GM19240 (cell line): ENCODE measurements around the gene NOC2L.
A peak's percentile ranks its signal among the peaks of the same experiment; 100 is the strongest.

ENCODE experiments used
- DNase-seq: peaks from one replicate; pipeline ENCODE4 v3.0.0; 2011; ENCODE audit warnings: low spot score; ENCODE audit not compliant: insufficient read length

NOC2L gene

DNA sequence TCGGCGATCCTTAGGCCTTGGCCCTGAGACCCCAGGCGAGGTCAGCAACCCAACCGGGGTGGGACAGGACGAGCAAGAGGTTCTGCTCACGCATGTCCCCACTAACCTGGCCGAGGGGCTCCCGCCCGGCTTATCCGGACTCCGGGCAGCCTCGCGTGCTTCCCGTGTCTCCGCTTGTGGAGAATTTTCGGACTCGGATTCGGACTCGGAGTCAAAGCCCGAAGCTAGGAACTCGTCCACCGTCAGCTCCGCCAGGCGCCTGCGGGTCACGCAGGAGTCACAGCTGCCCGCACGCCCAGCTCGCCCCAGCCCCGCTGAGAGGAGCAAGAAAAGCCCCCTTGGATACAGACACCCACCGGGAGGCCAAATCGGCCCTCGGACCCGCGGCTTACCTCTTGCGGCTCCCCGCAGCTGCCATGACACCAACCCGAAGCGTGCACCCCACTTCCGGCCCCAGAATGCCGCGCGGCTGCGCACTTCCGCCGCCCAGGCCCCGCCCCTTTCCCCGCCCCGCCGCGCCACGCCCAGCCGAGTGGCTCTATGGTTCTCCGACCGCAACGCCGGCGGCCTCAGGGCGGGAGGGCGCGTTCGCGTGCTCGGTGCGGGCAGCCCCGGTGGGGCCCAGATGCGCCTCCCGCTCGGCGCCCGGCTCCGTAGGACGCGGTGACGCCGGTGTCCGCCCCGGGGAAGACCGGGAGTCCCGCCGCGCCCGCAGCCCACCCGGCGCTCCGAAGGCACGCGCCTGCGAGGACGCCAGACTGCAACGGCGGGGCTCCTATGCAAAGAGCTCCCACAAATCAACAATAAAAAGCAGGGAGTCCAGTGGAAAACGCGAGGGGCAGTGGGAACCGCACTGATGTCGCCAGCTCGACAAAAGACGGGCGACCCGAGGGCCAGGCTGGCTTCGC, at the start of gene NOC2L:
Gene NOC2L (minus strand): TSS at position 434 of the 908 bp plus-strand sequence. CDS start 16 bp downstream, at position 418.
- peak; percentile 95 for DNase-seq

DNA sequence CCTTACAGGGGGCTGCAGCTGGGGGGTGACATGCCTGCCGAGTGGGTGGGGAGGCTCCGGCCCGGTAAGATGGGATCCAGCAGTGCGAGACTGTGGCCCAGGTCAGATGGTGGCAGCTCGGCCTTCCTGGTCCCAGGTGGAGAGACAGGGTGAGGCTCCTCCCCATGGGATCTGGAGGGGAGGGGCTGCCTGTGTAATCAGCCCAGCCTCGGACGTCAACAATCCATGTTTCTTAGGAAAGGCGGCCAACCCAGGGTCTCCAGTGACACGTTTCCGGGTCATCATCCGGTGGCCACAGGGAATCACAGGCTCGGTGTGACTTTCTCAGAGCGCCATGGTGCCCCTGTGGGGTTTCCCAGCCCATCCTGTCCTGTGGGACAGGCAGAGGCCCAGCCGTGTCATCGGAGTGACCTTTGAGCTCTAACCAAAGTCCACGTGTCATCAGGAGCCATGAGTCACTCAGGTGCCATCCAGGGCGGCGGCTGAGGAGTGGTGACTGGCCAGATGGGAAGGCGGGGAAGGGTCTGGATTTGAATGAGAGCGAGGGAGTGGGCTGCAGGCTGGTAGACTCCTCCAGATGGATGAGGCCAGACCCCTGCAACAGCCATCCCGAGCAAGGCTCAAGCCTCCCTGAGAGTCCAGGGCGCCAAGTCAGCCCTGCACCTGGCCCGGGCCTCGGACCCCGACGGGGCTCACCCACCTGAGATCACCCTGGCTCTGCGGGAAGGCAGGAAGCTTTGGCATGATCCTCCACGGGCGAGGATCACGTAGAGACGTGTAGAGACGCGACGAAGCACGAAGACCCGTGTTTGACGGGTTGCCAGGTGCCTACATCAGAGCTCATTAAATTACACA, 47.5 kb upstream of the NOC2L start:
- no peak for DNase-seq

DNA sequence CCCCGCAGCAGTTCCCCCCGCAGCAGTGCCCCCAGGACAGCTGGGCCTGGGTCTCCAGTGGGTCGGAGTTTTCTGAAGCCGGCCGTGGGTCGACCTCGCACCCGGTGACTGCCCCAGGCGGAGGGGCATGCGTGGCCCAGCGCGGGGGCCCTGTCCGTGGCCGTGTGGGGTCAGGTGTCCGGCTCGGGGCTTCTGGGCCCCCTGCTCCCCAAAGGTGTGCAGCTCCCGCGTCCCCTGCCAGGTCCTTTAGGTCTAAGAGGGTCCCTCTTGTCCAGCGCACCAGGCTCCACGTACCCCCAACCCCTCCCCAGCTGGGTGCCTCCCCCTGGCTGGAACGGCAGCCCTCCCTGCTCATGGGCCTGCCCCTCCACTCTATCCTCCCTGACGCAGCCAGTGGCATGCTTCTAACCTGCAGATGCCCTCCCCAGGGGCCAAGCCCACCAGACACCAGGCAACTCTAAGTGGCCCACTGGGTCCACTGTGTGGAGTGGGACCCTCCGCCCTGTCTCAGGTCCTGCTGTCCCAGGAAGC, 46.8 kb upstream of the NOC2L start:
- no peak for DNase-seq

DNA sequence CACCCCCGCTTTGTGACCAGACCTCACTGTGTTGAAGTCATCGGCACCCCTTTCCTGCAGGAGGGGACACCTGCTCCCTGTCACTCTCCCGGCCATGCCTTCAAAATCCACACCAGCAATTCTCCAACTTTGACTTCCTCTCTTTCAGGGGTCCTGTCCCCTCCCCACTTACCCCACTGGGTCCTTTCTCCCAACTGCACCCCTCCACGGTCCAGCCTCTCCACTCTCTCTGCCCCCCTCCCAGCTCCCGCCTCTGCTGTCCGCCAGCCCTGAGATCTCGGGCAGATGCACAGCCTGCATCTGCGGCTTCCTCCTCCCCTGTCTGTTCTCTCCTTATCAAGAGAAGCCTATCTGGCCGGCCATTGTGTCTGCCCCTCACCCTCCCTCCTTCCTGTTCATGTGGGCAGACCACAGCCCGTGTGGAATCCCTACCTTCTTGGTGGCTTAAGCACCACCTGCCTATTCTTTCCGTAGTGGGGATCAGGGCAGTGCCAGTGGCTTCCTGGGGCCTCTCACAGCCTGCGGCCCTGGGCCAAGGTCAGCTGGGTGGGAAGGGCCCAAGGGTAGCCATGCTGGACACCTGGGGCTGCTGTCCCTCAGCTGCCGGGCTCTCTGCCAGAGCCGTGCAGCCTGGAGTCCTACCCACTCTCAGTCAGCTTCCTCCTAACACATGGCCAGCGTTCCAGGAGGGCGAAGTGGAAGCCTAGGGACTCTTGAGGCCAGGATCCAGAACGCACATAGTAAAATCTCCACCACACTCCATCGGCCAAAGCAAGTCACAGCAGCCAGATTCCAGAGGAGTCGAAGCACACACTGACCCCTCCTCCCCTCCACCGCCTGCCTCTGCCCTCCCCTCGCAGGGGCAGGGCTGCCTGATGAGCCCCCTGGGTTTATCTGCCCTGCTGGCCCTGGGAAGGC, 46.0 kb upstream of the NOC2L start:
- DNase-seq, result no peak

DNA sequence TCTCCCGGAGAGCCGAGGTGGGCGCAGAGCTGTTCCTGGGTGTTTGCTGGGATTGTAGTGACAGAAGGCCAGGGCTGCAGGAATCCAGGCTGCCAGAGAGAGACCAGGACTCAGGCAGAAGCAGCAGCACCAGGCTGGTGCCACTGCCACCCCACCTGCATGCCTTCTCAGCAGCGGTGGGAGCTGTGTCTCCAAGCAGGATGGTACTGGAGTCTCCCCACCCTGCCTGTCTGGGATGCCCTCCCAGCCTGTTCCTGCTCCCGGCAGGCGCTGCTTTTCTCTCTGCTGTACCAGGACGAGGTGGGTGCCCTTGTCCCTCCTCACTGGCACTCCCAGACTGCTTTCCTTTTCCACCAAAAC, 45.3 kb upstream of the NOC2L start:
- DNase-seq, result no peak

DNA sequence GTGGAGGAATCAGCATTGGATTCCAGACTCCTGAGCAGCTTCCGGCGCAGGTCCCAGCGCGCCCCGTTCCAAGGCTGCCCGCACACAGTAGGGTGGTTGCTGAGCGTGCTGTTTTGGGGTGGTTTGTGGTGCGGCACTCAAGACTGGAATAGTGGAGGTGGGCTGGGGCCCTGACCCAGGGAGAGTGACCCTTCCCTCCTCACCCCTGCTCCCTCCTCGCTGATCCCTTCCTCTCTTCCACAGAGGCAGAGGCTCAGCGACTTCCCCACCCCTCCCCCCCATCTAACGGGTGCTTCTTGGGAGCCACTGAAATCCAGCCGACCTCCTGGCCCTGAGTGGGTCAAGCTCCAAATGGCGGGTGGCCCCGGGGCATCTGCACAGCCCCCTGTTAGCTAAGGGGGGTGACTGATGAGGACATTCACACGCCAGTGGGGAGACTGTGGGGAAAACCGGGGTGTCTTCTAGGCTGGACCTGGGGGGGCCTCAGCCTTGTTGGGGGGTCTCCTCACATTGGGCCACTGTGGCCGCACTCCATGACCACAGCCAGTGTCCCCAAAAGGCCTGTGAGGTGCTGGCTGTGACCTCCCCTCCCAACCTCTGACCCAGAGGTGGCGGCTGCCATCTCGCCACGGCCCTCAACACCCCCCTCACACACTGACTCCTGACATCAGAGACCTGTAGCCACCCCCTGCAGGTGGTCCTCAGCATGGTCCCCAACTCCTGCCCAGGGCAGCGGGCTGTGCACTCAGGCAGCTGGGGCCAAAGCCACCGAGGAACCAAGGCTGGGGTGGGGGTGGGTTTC, 44.8 kb upstream of the NOC2L start:
- DNase-seq, result no peak

DNA sequence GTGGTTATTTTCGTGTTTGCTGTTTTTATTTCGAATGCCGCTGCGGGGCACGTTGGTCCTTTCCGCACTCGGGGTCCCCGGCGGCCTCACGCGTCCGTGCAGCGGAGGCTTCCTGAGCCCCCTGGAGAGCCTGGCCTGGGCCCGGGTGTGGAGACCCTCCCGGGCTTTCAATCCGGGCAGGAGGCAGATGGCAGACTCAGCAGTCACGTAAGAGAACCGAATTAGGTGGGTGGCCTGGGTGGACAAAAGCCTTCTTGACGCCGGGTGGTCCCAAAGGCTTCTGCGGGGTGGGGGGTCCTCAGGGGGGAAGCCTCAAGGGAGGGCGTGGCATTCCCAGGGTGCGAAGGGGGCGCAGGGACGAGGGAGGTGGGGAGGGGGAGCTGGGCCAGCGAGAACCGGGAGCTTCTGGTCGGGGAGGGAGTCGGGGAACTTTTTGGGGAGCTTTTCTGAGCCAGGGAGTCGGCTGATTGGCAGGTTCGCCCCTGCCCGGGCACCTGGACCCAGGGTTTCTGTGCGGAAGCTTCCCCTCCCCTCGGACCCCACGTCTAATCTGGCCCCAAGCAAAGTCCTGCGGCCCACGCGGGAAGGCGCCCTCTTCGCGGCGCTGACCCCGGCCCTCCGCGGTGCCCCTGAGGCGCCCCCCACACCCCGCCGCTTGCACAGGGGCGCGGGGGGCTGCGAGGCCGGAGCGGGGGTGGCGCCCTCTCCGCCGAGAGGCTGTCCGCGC, 42.2 kb upstream of the NOC2L start:
- DNase-seq, result no peak

DNA sequence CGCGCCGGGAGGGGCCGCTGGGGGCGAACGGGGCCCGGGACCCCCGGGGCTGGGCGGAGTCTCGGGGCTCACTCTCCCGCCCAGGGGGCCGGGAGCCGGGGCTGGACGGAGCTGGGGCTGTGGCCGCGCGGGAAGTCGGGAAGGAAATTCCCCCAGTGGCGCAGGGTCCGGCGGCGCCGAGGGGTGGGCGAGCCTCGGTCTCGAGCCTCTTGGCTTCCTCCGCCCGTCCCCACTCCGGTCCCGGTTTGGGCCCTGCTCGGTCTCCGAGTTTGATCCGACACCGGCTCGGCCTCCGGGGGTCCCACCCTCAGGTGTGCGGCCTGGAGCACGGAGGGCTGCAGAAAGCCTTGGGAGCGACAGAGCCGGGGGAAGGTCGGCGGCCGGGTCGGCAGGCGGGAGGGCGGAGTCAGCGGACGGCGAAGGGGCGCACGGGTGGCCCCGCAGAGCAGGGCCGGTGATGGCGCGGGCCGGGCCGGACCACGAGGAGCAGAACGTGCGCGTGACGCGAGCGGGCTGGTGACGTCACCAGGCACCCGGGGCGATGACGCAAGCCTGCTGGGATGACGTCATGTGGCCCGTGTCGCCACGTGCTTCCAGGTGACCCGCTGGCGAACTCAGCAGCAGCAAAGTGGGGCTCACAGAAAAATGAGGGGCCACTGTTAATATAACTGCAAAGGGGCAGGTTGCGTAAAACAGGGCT, 41.5 kb upstream of the NOC2L start:
- DNase-seq, result peak; percentile 62

DNA sequence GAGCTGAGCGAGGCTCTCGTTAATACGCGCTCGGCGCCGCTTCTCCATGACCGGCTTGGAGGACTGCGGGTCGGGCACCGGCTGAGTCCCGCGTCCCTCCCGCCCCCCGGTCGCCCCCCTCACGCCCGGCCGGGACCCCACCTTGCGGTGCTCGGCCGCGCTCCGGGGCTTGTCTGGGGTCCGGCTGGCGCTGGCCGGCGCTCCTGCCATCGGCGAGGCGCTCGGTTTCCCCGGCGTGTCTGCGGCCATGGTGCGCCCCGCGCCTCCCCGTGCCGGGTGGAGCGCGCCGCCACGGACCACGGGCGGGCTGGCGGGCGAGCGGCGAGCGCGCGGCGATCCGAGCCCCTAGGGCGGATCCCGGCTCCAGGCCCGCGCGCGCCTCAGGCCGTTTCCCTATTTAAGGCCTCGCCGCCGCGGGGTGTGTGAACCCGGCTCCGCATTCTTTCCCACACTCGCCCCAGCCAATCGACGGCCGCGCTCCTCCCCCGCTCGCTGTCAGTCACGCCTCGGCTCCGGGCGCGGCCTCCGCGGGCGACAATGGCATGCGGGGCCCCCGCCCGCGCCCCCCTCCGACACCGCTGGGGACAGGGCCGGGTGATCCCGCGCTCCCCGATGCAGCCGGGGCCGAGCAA, 40.8 kb upstream of the NOC2L start, which contains the start of gene HES4:
Gene HES4 (minus strand): TSS at position 373 of the 632 bp plus-strand sequence. CDS start 124 bp downstream, at position 249.
- DNase-seq, result no peak

DNA sequence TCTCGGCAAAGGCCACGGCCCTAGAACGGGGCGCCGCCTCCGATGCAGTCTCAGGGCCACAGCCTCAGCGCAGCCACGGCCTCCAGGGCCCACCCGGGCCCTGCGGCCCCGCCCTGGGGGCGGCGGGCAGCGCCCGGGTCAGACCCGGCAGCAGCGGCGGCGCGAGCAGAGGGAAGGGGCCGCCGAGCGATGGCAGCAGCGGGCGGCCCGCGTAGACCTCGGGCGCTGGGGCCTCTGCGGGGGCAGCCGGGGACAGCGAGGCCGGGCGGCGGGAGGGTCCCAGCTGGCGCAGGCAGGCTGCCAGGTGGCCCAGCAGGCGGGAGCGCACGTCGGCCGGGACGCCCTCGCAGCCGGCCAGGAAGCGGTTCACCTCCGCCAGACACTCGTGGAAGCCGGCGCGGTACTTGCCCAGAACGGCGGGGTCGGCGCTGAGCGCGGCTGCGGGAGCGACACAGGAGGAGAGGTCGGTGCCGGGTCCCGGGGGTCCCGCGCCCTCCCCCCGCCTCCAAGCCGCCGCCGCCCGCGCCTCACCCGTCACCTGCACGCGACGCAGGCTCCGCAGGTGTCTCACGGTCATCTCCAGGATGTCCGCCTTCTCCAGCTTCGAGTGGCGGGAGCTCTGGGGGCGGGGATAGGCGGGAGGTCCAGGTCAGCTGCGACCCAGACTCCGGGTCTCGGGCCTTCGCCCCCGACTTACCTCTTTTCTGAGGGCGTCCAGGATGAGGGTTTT, 40.1 kb upstream of the NOC2L start:
- DNase-seq, result no peak

DNA sequence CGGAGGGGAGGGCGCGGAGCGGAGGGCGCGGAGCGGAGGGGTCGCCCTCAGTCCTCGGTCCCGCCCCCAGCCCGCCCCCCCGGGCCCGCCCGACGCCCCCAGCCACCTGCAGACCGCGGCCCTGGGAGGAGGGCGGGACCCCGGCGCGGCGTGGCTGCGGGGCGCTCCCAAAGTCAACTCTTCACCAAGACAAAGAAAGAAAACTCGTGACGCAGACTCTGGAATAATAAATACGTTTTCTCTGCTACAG, 39.6 kb upstream of the NOC2L start:
- DNase-seq, result no peak

DNA sequence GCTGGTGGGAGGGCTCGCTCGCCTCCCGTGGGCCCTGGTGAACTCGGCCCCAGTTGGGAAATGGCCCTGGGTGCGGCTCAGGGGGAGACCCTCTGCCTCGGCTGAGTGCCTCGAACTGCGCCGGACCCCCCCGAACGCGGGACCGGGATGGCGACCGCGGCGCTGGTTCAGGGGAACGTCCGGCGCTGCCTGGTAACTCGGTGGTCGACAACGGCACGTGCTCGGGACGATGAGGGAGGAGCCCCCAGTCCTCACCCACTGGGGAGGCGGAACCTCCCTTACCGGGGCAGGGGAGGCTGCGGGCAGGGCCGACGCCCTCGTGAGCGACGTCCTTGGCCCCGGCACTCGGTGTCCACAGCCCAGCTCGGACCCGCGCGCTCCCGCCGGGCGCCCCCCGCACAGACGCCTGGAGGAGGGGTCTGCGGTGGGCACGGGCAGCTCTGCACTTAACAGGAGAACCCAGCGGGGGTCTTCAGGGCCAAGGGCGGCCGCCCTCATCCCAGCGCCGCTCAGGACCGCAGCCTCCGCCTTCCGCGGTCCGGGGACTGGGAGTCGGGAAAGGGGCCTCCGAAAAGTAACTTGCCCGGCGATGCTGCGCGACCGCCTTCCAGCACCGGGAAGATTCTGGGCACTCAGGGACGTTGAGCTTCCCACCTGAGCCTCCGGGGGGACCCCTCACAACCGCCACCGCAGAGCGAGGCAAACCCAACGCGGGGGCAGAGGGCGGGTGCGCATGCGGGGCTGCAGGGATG, 39.1 kb upstream of the NOC2L start:
- no peak for DNase-seq

DNA sequence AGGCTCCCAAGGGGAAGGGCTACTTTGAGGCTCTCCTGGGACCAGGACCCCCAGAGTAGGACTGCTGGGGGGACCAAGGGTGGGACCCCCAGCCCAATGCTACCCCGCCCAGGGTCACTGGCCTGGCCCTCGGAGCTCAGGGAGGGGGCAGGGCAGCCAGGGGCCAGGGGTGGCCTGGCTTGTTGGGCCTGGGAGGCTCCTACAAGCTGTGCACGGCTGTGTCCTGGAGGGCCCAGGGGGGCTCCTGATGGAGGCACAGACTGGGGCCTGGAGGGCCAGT, 38.6 kb upstream of the NOC2L start:
- no peak for DNase-seq

DNA sequence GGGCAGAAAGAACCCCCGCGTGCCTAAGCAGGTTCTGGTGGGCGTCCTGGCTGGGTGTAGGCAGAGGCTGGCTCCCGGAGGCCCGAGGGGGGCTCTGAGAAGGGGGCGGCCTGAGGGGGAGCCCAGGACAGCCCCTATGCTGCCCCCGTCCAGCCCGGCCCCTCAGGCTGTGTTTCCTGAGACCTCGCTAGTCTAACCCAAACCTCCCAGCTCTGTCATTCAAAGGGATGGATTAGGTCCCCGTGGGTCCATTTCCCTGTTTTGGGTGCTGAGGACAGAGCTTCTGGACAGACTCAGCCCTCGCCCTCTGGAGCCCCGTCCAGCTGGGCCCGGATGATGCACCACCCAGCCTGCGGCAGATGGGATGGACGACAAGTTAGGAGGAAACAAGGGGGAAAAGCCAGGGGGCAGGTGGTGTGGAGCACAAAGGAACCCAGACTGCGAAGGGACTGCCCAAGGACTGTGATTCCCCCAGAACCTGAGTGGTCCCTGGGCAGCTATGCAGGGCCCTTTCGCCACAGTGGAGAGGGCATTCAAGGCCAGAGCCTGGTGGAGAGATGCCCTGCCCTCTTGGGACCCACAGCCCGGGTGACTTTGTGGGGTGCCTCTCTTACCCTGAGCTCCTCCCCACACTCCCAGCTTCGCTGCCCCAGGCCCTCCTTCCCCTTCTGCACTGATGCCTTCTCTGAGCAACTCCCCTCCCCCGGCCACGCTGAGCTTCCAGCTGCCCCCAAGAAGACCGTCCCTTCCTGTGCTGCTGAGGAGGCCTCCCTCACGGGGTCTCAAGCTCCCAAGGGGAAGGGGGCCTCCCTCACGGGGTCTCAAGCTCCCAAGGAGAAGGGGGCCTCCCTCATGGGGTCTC, 38.0 kb upstream of the NOC2L start:
- DNase-seq, result no peak

DNA sequence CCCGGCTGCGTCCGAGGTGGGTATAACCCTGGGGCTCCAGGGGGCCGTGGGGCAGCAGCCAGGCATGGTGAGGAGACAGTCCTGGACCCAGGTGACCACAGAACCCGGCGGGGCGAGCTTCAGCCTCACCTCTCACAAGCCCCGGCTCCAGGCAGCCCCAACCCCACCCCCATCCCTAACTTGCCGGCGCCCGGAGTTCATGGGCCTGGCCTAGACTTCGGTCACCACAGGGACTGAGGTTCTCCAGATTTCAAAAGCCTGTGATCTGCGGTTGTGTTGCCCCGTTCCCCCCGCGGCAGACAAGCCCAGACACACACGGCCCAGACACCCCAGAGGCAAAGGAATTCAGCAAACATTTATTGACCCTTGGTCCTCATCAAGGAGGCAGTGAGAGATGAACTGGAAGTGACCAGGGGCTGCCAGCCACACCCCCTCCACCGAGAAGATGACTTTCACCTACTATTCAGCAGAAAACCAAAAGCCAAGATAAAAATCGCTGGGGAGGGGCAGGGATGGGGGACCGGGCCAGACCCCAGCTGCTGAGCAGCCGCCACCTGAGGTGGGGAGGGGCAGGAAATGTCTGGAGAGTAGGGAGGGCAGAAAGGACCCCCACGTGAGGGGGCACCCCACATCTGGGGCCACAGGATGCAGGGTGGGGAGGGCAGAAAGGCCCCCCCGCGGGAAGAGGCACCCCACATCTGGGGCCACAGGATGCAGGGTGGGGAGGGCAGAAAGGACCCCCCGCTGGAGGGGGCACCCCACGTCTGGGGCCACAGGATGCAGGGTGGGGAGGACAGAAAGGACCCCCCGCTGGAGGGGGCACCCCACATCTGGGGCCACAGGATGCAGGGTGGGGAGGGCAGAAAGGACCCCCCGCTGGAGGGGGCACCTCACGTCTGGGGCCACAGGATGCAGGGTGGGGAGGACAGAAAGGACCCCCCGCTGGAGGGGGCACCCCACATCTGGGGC, 36.9 kb upstream of the NOC2L start:
- DNase-seq, result no peak
